ENCODE results near the gene ARHGAP25.

DNA sequence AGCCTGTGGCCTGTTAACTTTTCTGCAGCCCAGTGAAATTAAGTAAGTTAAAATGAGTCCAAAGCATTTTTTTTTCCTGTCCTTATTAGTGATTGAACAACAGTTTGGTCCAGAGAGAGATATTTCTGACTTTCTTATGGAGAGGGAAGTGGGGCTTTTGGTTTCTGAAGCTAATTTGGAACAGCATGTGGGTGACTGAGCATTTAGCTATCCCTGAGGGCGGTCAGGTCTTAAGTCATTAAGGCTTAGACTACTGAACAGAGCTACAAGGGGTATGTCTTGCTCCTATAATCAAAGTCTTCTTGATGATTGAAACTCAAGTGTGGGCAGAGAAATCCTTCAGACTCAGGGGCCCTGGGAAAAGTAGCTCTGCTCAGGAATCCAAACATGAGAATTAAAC is 14.0 kb downstream of the ARHGAP25 start:
- TF ChIP-seq, protein P1, sequence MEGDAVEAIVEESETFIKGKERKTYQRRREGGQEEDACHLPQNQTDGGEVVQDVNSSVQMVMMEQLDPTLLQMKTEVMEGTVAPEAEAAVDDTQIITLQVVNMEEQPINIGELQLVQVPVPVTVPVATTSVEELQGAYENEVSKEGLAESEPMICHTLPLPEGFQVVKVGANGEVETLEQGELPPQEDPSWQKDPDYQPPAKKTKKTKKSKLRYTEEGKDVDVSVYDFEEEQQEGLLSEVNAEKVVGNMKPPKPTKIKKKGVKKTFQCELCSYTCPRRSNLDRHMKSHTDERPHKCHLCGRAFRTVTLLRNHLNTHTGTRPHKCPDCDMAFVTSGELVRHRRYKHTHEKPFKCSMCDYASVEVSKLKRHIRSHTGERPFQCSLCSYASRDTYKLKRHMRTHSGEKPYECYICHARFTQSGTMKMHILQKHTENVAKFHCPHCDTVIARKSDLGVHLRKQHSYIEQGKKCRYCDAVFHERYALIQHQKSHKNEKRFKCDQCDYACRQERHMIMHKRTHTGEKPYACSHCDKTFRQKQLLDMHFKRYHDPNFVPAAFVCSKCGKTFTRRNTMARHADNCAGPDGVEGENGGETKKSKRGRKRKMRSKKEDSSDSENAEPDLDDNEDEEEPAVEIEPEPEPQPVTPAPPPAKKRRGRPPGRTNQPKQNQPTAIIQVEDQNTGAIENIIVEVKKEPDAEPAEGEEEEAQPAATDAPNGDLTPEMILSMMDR (IDR thresholded peaks at IDR 0.05) = no peak
- no peak for TF ChIP-seq POLR2A (IDR thresholded peaks at IDR 0.05; ENCODE audit: low read depth)
- TF ChIP-seq EP300 (IDR thresholded peaks at IDR 0.05) = no peak

All from esophagus muscularis mucosa (tissue), 4 donors.